ENCODE results near the gene CDKAL1.

The CDKAL1 gene

GRCh38 chr6:20566109-20566508 lies 31.9 kb downstream of the CDKAL1 start:
- no peak overlapping the region for H3K4me3 ChIP-seq

GRCh38 chr6:20569000-20569610 lies 34.8 kb downstream of the CDKAL1 start:
- Histone ChIP-seq H3K4me3 (no peak overlapping the region), H3K27ac (no peak overlapping the region)
- DNase-seq (ENCODE audit: low spot score) = no peak
- TF ChIP-seq, protein P1, sequence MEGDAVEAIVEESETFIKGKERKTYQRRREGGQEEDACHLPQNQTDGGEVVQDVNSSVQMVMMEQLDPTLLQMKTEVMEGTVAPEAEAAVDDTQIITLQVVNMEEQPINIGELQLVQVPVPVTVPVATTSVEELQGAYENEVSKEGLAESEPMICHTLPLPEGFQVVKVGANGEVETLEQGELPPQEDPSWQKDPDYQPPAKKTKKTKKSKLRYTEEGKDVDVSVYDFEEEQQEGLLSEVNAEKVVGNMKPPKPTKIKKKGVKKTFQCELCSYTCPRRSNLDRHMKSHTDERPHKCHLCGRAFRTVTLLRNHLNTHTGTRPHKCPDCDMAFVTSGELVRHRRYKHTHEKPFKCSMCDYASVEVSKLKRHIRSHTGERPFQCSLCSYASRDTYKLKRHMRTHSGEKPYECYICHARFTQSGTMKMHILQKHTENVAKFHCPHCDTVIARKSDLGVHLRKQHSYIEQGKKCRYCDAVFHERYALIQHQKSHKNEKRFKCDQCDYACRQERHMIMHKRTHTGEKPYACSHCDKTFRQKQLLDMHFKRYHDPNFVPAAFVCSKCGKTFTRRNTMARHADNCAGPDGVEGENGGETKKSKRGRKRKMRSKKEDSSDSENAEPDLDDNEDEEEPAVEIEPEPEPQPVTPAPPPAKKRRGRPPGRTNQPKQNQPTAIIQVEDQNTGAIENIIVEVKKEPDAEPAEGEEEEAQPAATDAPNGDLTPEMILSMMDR (IDR thresholded peaks at IDR 0.05) = no peak

More at GRCh38 chr6:20566109-20566508, 31.9 kb downstream of the CDKAL1 start:
- TF ChIP-seq, protein P1 (IDR thresholded peaks at IDR 0.05) = no peak
- no peak overlapping the region for H3K27ac ChIP-seq
- no peak for DNase-seq (ENCODE audit: low spot score)

- TF ChIP-seq, protein P1 (IDR thresholded peaks at IDR 0.05) = no peak
- Histone ChIP-seq H3K4me3 (no peak overlapping the region), H3K27ac (no peak overlapping the region)
- no peak for DNase-seq (ENCODE audit: low spot score)
These were observed 37.0 kb downstream of the CDKAL1 start for GRCh38 chr6:20571261-20571660.

DNA sequence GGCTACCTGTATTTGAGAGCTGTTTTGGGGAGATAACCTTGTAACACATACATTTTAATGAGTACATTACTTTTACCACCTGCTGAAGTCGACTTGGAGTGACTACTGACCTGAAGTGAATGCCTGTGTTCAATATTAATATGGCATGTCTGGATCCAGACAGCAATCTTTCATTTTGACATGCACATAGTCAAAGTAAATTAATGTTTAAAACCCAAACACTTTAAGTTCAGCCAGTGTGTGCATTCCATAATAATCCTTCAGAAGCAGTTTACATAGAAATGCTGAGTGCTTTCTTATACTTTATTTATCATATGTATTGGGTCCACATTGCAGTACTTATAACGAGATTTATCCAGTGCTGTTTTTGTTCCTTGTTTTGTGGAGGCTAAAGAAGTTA lies 38.0 kb downstream of the CDKAL1 start:
- H3K27ac ChIP-seq = no peak overlapping the region

GRCh38 chr6:20572940-20573339 lies 38.7 kb downstream of the CDKAL1 start:
- no peak overlapping the region for H3K4me3 ChIP-seq
- TF ChIP-seq, protein P1 (IDR thresholded peaks at IDR 0.05) = no peak
- DNase-seq (ENCODE audit: low spot score) = no peak
- no peak overlapping the region for H3K27ac ChIP-seq

More for the DNA sequence above, 38.0 kb downstream of the CDKAL1 start:
- TF ChIP-seq, protein P1 (IDR thresholded peaks at IDR 0.05) = no peak
- no peak for DNase-seq (ENCODE audit: low spot score)
- no peak overlapping the region for H3K4me3 ChIP-seq

DNA sequence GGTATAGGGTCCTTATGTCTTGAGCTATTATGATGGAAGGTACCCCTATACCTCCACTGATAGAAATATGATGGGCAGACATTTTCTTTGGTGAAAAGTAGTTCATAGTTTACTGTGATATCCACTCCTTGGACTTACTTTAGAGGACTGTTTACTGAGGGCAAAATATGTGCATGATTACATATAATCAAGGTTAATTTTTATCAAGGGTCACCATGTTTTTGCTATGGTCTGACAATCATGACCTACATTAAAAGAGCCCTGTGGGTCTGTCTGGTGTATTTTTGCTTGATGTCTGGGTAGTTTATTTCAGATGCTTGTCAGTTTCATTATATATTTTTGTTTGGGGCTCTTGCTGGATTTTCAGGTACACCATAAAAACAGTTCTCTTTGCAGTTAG lies 40.1 kb downstream of the CDKAL1 start:
- Histone ChIP-seq H3K4me3 (no peak overlapping the region), H3K27ac (no peak overlapping the region)
- DNase-seq (ENCODE audit: low spot score) = no peak
- TF ChIP-seq, protein P1 (IDR thresholded peaks at IDR 0.05) = no peak

DNA sequence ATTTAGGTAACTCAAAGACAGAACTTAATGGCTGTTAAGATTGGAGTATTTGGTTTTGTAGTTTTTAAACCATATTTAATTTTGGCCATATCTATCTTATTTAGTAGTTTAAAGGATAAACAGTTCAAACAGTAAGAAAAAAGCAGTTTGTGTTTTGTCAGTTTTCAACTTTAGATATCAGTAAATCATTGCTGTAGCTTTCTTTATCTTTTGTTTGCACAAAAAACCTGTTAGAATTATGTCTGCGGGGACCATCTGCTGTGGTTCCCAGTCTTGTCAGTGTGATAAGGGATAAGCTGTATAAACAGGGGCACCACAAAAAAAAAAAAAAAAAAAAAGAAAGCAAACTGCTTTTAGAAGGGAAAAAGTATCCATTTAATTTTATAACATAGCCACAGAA lies 40.9 kb downstream of the CDKAL1 start:
- DNase-seq (ENCODE audit: low spot score) = no peak
- H3K27ac ChIP-seq = no peak overlapping the region
- TF ChIP-seq, protein P1 (IDR thresholded peaks at IDR 0.05) = no peak
- H3K4me3 ChIP-seq = no peak overlapping the region

Measured in coronary artery (tissue), 2 donors.